Measurements from ENCODE around the gene KIF3C. TPM values are rescaled to one million over a fixed set of nuclear protein-coding genes. Genes with fewer than 3 reads are reported as not detected.
"Not testable (repeated sequence)": the region's sequence is repeated elsewhere in the genome, so short reads cannot be mapped to it uniquely, and the experiment has no call there.

Gene KIF3C
- total RNA-seq (ENCODE audit: unreplicated experiment): 78.1 TPM
- long read RNA-seq, full-length matches to known transcripts: 2 of 4 reads
- long read RNA-seq, partial matches to known transcripts: 0 of 4 reads
- long read RNA-seq, other reads (novel, unspliced or antisense): 2 of 4 reads

GRCh38 chr2:25982273-25982967 lies at the start of gene KIF3C:
Gene KIF3C (minus strand): TSS chr2:25982497. CDS start chr2:25981917, 580 bp downstream.
- Mint-ChIP-seq H3K27me3 (ENCODE audit: unreplicated experiment) (peaks cover 7% of the 10 kb centered on the region), H3K36me3 (ENCODE audit: low read depth, unreplicated experiment) (peaks cover 17% of the 10 kb centered on the region), H3K27ac (ENCODE audit: unreplicated experiment) (peak within 1 kb of the TSS; percentile 84), H3K4me1 (ENCODE audit: unreplicated experiment) (peaks cover 48% of the 10 kb centered on the region), H3K4me3 (ENCODE audit: unreplicated experiment) (peak within 1 kb of the TSS; percentile 94), H3K9me3 (ENCODE audit: unreplicated experiment) (no peaks in the 10 kb centered on the region)
- no peak for TF ChIP-seq CTCF (IDR thresholded peaks at IDR 0.05; ENCODE audit: unreplicated experiment)
- DNase-seq (ENCODE audit: low spot score): peak; percentile 73

GRCh38 chr2:26028083-26028482 lies 45.8 kb upstream of the KIF3C start:
- DNase-seq (ENCODE audit: low spot score); H3K4me3 Mint-ChIP-seq (ENCODE audit: unreplicated experiment); H3K36me3 Mint-ChIP-seq (ENCODE audit: low read depth, unreplicated experiment); H3K4me1 Mint-ChIP-seq (ENCODE audit: unreplicated experiment); H3K27me3 Mint-ChIP-seq (ENCODE audit: unreplicated experiment); H3K9me3 Mint-ChIP-seq (ENCODE audit: unreplicated experiment): not testable (repeated sequence)
- peak overlapping the region; percentile 20 for H3K27ac Mint-ChIP-seq (ENCODE audit: unreplicated experiment)

DNA sequence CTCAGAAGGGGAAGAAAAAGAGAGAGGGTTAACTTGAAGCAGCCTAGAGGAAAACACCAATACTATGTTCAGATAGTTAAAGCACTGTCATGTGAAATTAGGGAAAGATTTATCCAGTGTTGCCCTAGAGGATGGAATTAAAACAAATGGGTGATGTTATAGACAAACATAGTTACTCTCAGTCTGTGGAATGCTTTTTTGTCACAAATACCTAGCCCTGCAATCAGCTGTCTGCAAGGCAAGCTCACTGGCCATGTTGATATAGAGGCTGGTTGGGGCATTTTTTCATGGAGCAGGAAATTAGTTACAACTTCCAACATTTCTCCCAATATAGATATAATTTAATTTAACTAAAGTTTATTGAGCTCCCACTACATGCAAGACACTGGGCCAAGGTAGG lies 43.2 kb upstream of the KIF3C start:
- Mint-ChIP-seq H3K36me3 (ENCODE audit: low read depth, unreplicated experiment) (no peaks in the 10 kb centered on the region), H3K4me1 (ENCODE audit: unreplicated experiment) (no peaks in the 10 kb centered on the region), H3K4me3 (ENCODE audit: unreplicated experiment) (no peak overlapping the region), H3K27me3 (ENCODE audit: unreplicated experiment) (peaks cover 2% of the 10 kb centered on the region), H3K27ac (ENCODE audit: unreplicated experiment) (no peak overlapping the region), H3K9me3 (ENCODE audit: unreplicated experiment) (no peaks in the 10 kb centered on the region)
- no peak for TF ChIP-seq CTCF (IDR thresholded peaks at IDR 0.05; ENCODE audit: unreplicated experiment)
- DNase-seq (ENCODE audit: low spot score): no peak

DNA sequence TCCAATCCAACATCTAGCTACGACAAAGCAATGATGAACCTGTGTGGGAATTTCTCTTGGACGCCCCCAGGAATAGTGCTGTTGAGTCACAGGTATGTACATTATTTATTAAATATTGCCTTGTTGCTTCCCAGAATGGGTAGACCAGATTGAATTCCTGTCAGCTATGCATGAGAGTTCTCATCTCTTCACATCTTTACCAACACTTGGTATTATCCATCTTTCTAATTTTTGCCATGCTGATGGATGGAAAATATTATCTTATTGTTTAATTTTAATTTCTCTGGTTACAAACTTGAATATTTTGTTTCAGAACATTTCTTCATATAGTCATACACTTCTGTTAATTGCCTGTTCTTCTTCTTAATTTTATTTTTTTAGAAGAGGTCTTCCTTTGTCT lies 42.0 kb upstream of the KIF3C start:
- no peak for TF ChIP-seq CTCF (IDR thresholded peaks at IDR 0.05; ENCODE audit: unreplicated experiment)
- H3K4me3 Mint-ChIP-seq (ENCODE audit: unreplicated experiment): no peak overlapping the region
- no peaks in the 10 kb centered on the region for H3K9me3 Mint-ChIP-seq (ENCODE audit: unreplicated experiment)
- no peak for DNase-seq (ENCODE audit: low spot score)
- peaks cover 2% of the 10 kb centered on the region for H3K27me3 Mint-ChIP-seq (ENCODE audit: unreplicated experiment)
- no peaks in the 10 kb centered on the region for H3K36me3 Mint-ChIP-seq (ENCODE audit: low read depth, unreplicated experiment)
- H3K27ac Mint-ChIP-seq (ENCODE audit: unreplicated experiment): no peak overlapping the region
- peaks cover 3% of the 10 kb centered on the region for H3K4me1 Mint-ChIP-seq (ENCODE audit: unreplicated experiment)

- TF ChIP-seq CTCF (IDR thresholded peaks at IDR 0.05; ENCODE audit: unreplicated experiment): no peak
These were observed 37.9 kb upstream of the KIF3C start for GRCh38 chr2:26020231-26020640.

More at GRCh38 chr2:26020231-26020640, 37.9 kb upstream of the KIF3C start:
- no peak for DNase-seq (ENCODE audit: low spot score)
- no peaks in the 10 kb centered on the region for H3K36me3 Mint-ChIP-seq (ENCODE audit: low read depth, unreplicated experiment)
- no peaks in the 10 kb centered on the region for H3K9me3 Mint-ChIP-seq (ENCODE audit: unreplicated experiment)
- H3K27ac Mint-ChIP-seq (ENCODE audit: unreplicated experiment): no peak overlapping the region
- H3K4me1 Mint-ChIP-seq (ENCODE audit: unreplicated experiment): peaks cover 3% of the 10 kb centered on the region
- H3K27me3 Mint-ChIP-seq (ENCODE audit: unreplicated experiment): peaks cover 3% of the 10 kb centered on the region
- H3K4me3 Mint-ChIP-seq (ENCODE audit: unreplicated experiment): no peak overlapping the region
